H9 (cell line): ENCODE results near the gene HBD. TPM values are rescaled to one million over a fixed set of nuclear protein-coding genes. Genes with fewer than 3 reads are reported as not detected.
"Not testable (repeated sequence)": the region's sequence is repeated elsewhere in the genome, so short reads cannot be mapped to it uniquely, and the experiment has no call there.

Source experiments
- DNase-seq: peaks from one replicate; pipeline ENCODE4 v3.0.0-alpha.2; 2017
- H2AFZ ChIP-seq: one replicate; pipeline ENCODE4 v1.6.1; 2013; ENCODE audit warnings: mild to moderate bottlenecking, low read length, control low read depth, moderate library complexity
- H2AK5ac ChIP-seq: 2 replicates; pipeline ENCODE4 v1.6.1; 2013; ENCODE audit warnings: low read length, control low read depth, mixed read lengths; ENCODE audit not compliant: insufficient read length
- H2BK120ac ChIP-seq: one replicate; pipeline ENCODE4 v1.6.1; 2013; ENCODE audit warnings: low read depth, mild to moderate bottlenecking, low read length, control low read depth, inconsistent platforms; ENCODE audit not compliant: poor library complexity, severe bottlenecking
- H2BK12ac ChIP-seq: 2 replicates; pipeline ENCODE4 v1.6.1; 2013; ENCODE audit warnings: low read length, control low read depth, mixed read lengths, low read depth; ENCODE audit not compliant: insufficient read length
- H2BK15ac ChIP-seq: 2 replicates; pipeline ENCODE4 v1.6.1; 2013; ENCODE audit warnings: low read depth, low read length, control low read depth
- H2BK20ac ChIP-seq: one replicate; pipeline ENCODE4 v1.6.1; 2013; ENCODE audit warnings: low read depth, mild to moderate bottlenecking, low read length, control low read depth, inconsistent platforms; ENCODE audit not compliant: poor library complexity, severe bottlenecking
- H2BK5ac ChIP-seq: 2 replicates; pipeline ENCODE4 v1.6.1; 2013; ENCODE audit warnings: low read length, control low read depth, mixed read lengths; ENCODE audit not compliant: insufficient read length
- H3K14ac ChIP-seq: 2 replicates; pipeline ENCODE4 v1.6.1; 2013; ENCODE audit warnings: low read length, control low read depth; ENCODE audit not compliant: insufficient read depth
- H3K18ac ChIP-seq: 2 replicates; pipeline ENCODE4 v1.6.1; 2013; ENCODE audit warnings: low read depth, mild to moderate bottlenecking, mixed read lengths, low read length, control low read depth; ENCODE audit not compliant: insufficient read length
- H3K23ac ChIP-seq: 2 replicates; pipeline ENCODE4 v1.6.1; 2013; ENCODE audit warnings: low read length, control low read depth, mixed read lengths, low read depth; ENCODE audit not compliant: insufficient read length
- H3K23me2 ChIP-seq: 2 replicates; pipeline ENCODE4 v1.6.1; 2013; ENCODE audit warnings: low read depth, mild to moderate bottlenecking, mixed read lengths, low read length, control low read depth; ENCODE audit not compliant: insufficient read length, poor library complexity, severe bottlenecking
- H3K27ac ChIP-seq: 2 replicates; pipeline ENCODE4 v1.5.1; 2013; ENCODE audit warnings: low read length, control low read depth, mixed read lengths, low read depth; ENCODE audit not compliant: insufficient read length
- H3K27me3 ChIP-seq: 2 replicates; pipeline ENCODE4 v1.6.1; 2013; ENCODE audit warnings: low read length, control low read depth, inconsistent platforms; ENCODE audit not compliant: insufficient read depth
- H3K4ac ChIP-seq: 2 replicates; pipeline ENCODE4 v1.6.1; 2013; ENCODE audit warnings: low read depth, mild to moderate bottlenecking, control low read depth, inconsistent platforms, low read length, moderate library complexity
- H3K4me1 ChIP-seq: 2 replicates; pipeline ENCODE4 v1.6.1; 2013; ENCODE audit warnings: low read length, control low read depth, inconsistent platforms; ENCODE audit not compliant: insufficient read depth
- H3K4me2 ChIP-seq: 2 replicates; pipeline ENCODE4 v1.6.1; 2013; ENCODE audit warnings: low read length, control low read depth, mixed read lengths; ENCODE audit not compliant: insufficient read length, insufficient read depth
- H3K56ac ChIP-seq: 2 replicates; pipeline ENCODE4 v1.6.1; 2013; ENCODE audit warnings: low read depth, mild to moderate bottlenecking, mixed read lengths, low read length, control low read depth; ENCODE audit not compliant: insufficient read length
- H3K79me1 ChIP-seq: 2 replicates; pipeline ENCODE4 v1.6.1; 2013; ENCODE audit warnings: low read depth, mild to moderate bottlenecking, moderate library complexity, low read length, control low read depth, inconsistent platforms; ENCODE audit not compliant: insufficient read depth, poor library complexity, severe bottlenecking
- H3K79me2 ChIP-seq: 2 replicates; pipeline ENCODE4 v1.6.1; 2013; ENCODE audit warnings: low read length, control low read depth, inconsistent platforms; ENCODE audit not compliant: insufficient read depth
- H3K9ac ChIP-seq: 2 replicates; pipeline ENCODE4 v1.6.1; 2013; ENCODE audit warnings: low read length, control low read depth, mixed read lengths; ENCODE audit not compliant: insufficient read length; ENCODE audit errors: extremely low read depth
- H3K9me3 ChIP-seq: one replicate; pipeline ENCODE4 v1.6.1; 2013; ENCODE audit warnings: low read depth, low read length, inconsistent platforms; ENCODE audit not compliant: control insufficient read depth
- H3T11ph ChIP-seq: one replicate; pipeline ENCODE4 v1.6.1; 2013; ENCODE audit warnings: mild to moderate bottlenecking, low read length, control low read depth, inconsistent platforms
- H4K20me1 ChIP-seq: one replicate; pipeline ENCODE4 v1.6.1; 2013; ENCODE audit not compliant: control insufficient read depth, insufficient read length, insufficient read depth
- H4K5ac ChIP-seq: 2 replicates; pipeline ENCODE4 v1.6.1; 2013; ENCODE audit warnings: low read depth, mild to moderate bottlenecking, mixed read lengths, low read length, control low read depth; ENCODE audit not compliant: insufficient read length
- H4K8ac ChIP-seq: replicated peaks from 2 replicates; pipeline ENCODE4 v1.6.1; 2013; ENCODE audit warnings: low read length, control low read depth, mixed read lengths, low read depth; ENCODE audit not compliant: insufficient read length
- H4K91ac ChIP-seq: 2 replicates; pipeline ENCODE4 v1.6.1; 2013; ENCODE audit warnings: low read depth, mild to moderate bottlenecking, moderate library complexity, mixed read lengths, low read length, control low read depth; ENCODE audit not compliant: insufficient read length
- H3K27ac Mint-ChIP-seq, 3 experiments: 2 replicates in 2 of 3; 3 replicates in 1 of 3; pipeline ENCODE4 v1.8.0; 2020 to 2021; ENCODE audit warnings: mixed read lengths in 3 of 3, mild to moderate bottlenecking in 1 of 3, moderate library complexity in 1 of 3
- H3K27me3 Mint-ChIP-seq: 2 replicates; pipeline ENCODE4 v1.8.0; 2021; ENCODE audit warnings: low read depth, mild to moderate bottlenecking, moderate library complexity, mixed read lengths
- H3K36me3 Mint-ChIP-seq, 3 experiments: 2 replicates in 2 of 3; 3 replicates in 1 of 3; pipeline ENCODE4 v1.8.0; 2020 to 2021; ENCODE audit warnings: low read depth in 3 of 3, mixed read lengths in 3 of 3; ENCODE audit not compliant: insufficient read depth in 1 of 3
- H3K4me1 Mint-ChIP-seq, 2 experiments: 2 replicates each; pipeline ENCODE4 v1.8.0; 2020; ENCODE audit warnings: mixed read lengths in 2 of 2
- H3K4me3 Mint-ChIP-seq, 2 experiments: 2 replicates in 1 of 2; 3 replicates in 1 of 2; pipeline ENCODE4 v1.8.0; 2020 to 2021; ENCODE audit warnings: mild to moderate bottlenecking in 2 of 2, mixed read lengths in 2 of 2, moderate library complexity in 1 of 2
- H3K9me3 Mint-ChIP-seq, 2 experiments: 2 replicates in 1 of 2; 3 replicates in 1 of 2; pipeline ENCODE4 v1.8.0; 2020; ENCODE audit warnings: mild to moderate bottlenecking in 2 of 2, mixed read lengths in 2 of 2, moderate library complexity in 1 of 2
- WGBS: extraction: QIAGEN DNeasy Blood & Tissue Kit; methylation state at CpG from one replicate; pipeline ENCODE4 v1.1.7; 2013; ENCODE audit warnings: missing lambda C conversion rate, low lambda C conversion rate, mixed read lengths; ENCODE audit not compliant: insufficient read length; ENCODE audit errors: extremely low coverage; 5-methylcytosine and 5-hydroxymethylcytosine counted together
- total RNA-seq: library from RNA; stranded (reverse); gene quantifications from 2 replicates; pipeline ENCODE4 v1.2.1, GENCODE V29; 2021
- TF ChIP-seq, protein P1 (sequence below): fragments of 200-600 bp; sonication (generic); conservative IDR thresholded peaks from 3 replicates; pipeline ENCODE4 v1.8.0; 2021; ENCODE audit warnings: antibody characterized with exemption, mild to moderate bottlenecking

The HBD gene
- total RNA-seq, 1 experiment from 2014 or later, result not detected

DNA sequence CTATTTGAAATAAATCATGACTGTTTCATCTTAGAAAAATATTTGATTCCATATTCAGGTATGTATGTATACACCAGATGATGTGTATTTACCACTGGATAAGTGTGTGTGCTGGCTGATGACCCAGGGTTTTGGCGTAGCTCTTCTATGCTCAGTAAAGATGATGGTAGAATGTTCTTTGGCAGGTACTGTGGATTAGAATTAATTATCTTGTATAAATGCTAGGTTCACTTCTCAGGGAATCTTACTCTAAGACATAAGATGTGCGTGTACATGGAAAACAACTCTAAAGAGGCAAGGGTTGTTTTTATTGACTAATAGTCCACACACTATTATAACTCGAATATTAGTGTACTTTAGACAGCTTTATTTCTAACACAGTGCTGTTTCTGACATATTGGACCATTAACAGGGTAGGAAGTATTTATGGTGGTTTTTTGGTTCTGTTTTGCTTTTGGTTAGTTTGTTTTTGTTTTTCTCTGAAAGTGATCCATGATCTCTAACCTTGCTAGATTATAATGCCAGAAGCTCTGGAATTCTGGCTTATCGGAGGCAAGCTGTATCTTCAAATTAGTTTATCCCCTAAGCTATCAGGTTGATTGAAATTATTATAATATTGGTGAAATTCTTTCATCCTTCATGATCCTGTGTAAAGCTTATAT lies 16.4 kb upstream of the HBD start:
- Histone ChIP-seq H2BK20ac (no peak overlapping the region), H3K23ac (no peak overlapping the region), H3K27me3 (no peaks in the 10 kb centered on the region), H2BK12ac (no peak overlapping the region), H3K9ac (no peak overlapping the region), H3K14ac (no peak overlapping the region), H2AFZ (no peak overlapping the region), H4K5ac (no peak overlapping the region), H3K23me2 (no peaks in the 10 kb centered on the region), H2AK5ac (no peak overlapping the region), H3T11ph (no peak overlapping the region), H4K8ac (no peak overlapping the region), H4K91ac (no peak overlapping the region), H2BK5ac (no peak overlapping the region), H2BK15ac (no peak overlapping the region), H3K27ac (no peak overlapping the region), H3K79me1 (no peaks in the 10 kb centered on the region), H3K4ac (no peak overlapping the region), H3K56ac (no peak overlapping the region), H3K4me2 (no peak overlapping the region), H2BK120ac (no peak overlapping the region), H3K18ac (no peak overlapping the region), H3K4me1 (no peaks in the 10 kb centered on the region), H3K79me2 (no peaks in the 10 kb centered on the region), H3K9me3 (no peaks in the 10 kb centered on the region), H4K20me1 (no peaks in the 10 kb centered on the region)
- no peak overlapping the region for H3K4me3 Mint-ChIP-seq
- no peak for DNase-seq
- H3K27ac Mint-ChIP-seq, result no peak overlapping the region
- H3K27me3 Mint-ChIP-seq, result peaks cover 21% of the 10 kb centered on the region
- WGBS, result no CpG with 5 or more reads among the region's 4 CpGs
- no peaks in the 10 kb centered on the region for H3K9me3 Mint-ChIP-seq
- H3K36me3 Mint-ChIP-seq, result no peaks in the 10 kb centered on the region; a peak in 1 of 7 replicates
- H3K4me1 Mint-ChIP-seq, result no peaks in the 10 kb centered on the region
- TF ChIP-seq, protein P1, sequence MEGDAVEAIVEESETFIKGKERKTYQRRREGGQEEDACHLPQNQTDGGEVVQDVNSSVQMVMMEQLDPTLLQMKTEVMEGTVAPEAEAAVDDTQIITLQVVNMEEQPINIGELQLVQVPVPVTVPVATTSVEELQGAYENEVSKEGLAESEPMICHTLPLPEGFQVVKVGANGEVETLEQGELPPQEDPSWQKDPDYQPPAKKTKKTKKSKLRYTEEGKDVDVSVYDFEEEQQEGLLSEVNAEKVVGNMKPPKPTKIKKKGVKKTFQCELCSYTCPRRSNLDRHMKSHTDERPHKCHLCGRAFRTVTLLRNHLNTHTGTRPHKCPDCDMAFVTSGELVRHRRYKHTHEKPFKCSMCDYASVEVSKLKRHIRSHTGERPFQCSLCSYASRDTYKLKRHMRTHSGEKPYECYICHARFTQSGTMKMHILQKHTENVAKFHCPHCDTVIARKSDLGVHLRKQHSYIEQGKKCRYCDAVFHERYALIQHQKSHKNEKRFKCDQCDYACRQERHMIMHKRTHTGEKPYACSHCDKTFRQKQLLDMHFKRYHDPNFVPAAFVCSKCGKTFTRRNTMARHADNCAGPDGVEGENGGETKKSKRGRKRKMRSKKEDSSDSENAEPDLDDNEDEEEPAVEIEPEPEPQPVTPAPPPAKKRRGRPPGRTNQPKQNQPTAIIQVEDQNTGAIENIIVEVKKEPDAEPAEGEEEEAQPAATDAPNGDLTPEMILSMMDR, result no peak

DNA sequence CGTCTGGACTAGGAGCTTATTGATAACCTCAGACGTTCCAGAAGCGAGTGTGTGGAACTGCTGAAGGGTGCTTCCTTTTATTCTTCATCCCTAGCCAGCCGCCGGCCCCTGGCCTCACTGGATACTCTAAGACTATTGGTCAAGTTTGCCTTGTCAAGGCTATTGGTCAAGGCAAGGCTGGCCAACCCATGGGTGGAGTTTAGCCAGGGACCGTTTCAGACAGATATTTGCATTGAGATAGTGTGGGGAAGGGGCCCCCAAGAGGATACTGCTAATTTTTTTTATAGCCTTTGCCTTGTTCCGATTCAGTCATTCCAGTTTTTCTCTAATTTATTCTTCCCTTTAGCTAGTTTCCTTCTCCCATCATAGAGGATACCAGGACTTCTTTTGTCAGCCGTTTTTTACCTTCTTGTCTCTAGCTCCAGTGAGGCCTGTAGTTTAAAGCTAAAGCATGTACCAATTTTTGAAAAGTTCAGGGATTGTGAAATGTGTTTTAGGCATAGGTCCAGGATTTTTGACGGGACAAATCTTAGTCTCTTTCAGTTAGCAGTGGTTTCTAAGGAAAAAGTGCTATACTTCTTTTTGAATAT lies 15.6 kb upstream of the HBD start, which contains the start of gene HBG1:
Gene HBG1, minus strand, starts transcription at position 51 of the 590 bp plus-strand sequence. CDS start 53 bp downstream, outside the sequence.
- H3K4ac ChIP-seq, H2AFZ ChIP-seq, H3K4me1 Mint-ChIP-seq, H3K9ac ChIP-seq, H4K5ac ChIP-seq, H3K18ac ChIP-seq, H2BK20ac ChIP-seq, H3K14ac ChIP-seq, H3K4me3 Mint-ChIP-seq, H4K8ac ChIP-seq, H2BK15ac ChIP-seq, H3K9me3 Mint-ChIP-seq, H4K20me1 ChIP-seq, H2BK5ac ChIP-seq, H3K23ac ChIP-seq, H3K23me2 ChIP-seq, H3K79me2 ChIP-seq, H3K79me1 ChIP-seq, H2AK5ac ChIP-seq, H3T11ph ChIP-seq, H3K4me1 ChIP-seq, H3K27me3 ChIP-seq, H3K27ac ChIP-seq, H3K56ac ChIP-seq, H2BK120ac ChIP-seq, H3K27ac Mint-ChIP-seq, H3K9me3 ChIP-seq, H2BK12ac ChIP-seq, H4K91ac ChIP-seq, DNase-seq, H3K4me2 ChIP-seq, H3K36me3 Mint-ChIP-seq: not testable (repeated sequence)
- peaks cover 14% of the 10 kb centered on the region; the same call in 1 of the 2 replicates for H3K27me3 Mint-ChIP-seq
- no CpG with 5 or more reads among the region's 9 CpGs for WGBS
